Stimulated activated CD4-positive, alpha-beta T cell treated with anti-CD3 and anti-CD28 coated beads, Interleukin-4, amount 100 ng/mL, for 4 hours (primary cell): ENCODE results near the gene YPEL1.

Experiments
- DNase-seq, 2 experiments: peaks; one replicate each; pipeline ENCODE4 v3.0.0-alpha.2; 2020

The YPEL1 gene

GRCh38 chr22:21735200-21736083 is at the start of gene YPEL1:
TSS of gene YPEL1 (minus strand) at chr22:21735794. CDS start at chr22:21710744, 25,050 bp downstream.
- DNase-seq, result peak; percentile 93 to 94

- DNase-seq, result no peak
Measured at GRCh38 chr22:21780259-21780658, 44.7 kb upstream of the YPEL1 start.

DNA sequence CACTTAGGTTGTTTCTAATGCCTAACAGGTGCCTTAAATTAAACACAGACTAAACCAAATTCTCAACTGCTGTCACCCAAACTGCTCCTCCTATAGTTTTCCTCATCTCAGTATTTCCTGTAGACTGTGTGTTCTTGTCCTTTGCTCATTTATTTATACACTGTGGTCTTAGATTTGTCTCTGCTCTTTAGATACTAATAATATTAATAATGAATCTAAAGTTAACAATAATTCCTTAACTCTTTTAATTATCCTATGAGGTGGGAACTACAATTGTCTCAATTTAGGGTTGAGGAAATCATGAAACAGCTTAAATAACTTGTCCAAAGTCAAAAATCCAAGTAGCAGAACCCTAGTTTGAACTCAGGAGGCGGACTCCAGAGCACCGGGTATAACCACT is 43.9 kb upstream of the YPEL1 start:
- DNase-seq, result no peak

GRCh38 chr22:21778705-21779363 is 43.2 kb upstream of the YPEL1 start:
- DNase-seq, result no peak

GRCh38 chr22:21771631-21771976 is 36.0 kb upstream of the YPEL1 start:
- no peak for DNase-seq

GRCh38 chr22:21768435-21768834 is 32.8 kb upstream of the YPEL1 start:
- no peak for DNase-seq

DNA sequence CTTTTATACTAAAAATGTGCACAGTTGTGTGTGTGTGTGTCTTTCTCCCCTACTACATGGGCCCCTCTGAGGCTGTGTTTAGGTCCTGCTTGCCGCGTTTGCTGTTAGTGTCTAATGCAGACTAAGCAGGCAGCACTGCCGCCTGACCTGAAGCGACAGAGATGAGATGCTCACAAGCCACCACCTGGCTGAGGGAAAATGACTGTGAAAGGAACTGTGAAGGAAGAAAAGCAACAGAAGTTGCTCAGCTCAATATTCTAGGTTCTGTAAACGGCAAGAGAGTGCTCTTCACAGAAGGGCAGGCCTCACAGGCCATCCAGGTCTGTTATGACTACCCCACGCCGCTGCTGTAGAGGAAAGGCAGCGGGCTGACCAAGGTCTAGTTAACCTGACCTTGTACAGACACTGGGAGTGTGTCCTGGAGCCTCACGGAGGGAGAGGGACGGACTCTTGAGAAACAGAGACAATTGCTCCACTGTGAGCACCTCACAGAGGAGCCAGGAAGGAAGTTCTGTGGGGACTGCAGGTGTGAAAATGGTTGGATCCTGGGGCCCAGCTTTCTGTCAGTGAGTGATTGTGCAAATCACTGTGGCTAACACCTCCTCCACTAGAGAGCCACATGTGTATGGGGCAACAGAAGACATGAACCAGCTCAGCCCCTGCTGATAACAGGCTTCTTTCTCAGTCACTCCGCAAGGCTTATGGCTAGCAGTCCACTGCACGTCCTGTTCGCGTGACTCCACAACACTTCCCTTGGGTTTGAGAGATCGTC is 31.3 kb upstream of the YPEL1 start:
- DNase-seq, result peak in 1 of 2 experiments; percentile 32

DNA sequence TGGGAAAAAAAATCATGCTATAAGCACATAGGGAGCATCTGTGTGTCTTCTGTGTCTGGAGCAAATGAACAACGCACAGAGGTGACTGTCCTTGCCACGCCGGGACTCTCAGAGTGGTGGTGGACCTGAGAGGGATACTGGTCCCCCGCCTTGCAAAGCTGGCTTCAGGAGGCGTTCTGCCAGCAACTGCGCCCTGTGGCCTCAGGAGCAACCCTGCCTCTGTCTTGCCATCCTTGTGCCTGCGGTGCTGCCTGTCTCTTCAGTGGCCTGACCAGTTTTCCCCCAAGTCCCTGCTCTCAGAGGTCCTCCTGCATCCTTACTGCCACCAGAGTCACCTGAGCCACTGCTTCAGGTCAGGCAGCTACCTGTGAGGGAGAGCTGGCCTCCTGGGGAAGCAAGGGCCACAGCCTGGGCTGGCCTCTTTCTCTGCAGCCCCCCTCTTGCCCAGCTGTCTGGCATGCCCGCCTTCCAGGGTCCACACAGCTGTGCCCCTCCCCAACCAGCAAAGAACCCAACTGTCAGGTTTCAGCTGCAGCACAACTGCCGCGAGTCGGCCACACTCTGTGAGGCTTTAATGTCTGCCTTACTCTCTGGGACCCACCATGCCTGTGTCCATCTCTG is 30.4 kb upstream of the YPEL1 start:
- no peak for DNase-seq

DNA sequence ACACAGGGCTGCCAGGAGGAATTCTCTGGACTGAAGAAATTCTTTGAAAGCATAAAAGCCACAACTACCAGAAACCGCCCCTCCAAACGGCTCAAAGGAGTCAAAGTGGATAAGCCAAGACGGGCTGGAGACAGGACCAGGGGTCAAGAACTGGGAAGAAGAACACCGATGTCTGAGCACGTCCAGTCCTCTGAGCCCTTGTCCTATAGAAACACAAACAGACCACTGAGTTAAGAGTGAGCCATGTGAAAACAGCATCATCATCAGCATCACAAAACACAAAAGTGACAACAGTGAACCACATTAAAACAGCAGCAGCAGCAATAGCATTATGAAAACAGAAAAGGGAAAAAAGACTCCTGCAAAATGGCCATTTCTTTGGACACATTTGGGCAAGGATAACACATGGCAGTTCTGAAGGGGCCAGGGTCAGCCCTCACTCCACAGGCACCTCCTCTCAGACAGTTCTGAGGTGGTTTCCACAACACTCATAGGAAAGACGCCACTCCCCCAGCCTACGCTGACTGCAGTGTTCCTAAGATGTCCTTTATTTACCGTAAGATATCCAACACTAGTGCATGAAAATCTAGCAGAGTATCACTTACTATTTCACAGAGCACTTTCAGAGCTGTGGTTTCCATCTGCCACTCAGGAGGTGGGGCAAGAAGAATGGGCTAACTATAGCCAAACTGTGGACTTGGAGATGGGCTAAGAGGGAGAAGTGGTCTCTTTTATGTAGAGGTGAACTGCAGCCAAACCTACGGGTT is 28.6 kb upstream of the YPEL1 start:
- no peak for DNase-seq

GRCh38 chr22:21762712-21763581 is 27.4 kb upstream of the YPEL1 start:
- peak; percentile 18 to 49 for DNase-seq

GRCh38 chr22:21761994-21762680 is 26.5 kb upstream of the YPEL1 start:
- DNase-seq, result no peak

DNA sequence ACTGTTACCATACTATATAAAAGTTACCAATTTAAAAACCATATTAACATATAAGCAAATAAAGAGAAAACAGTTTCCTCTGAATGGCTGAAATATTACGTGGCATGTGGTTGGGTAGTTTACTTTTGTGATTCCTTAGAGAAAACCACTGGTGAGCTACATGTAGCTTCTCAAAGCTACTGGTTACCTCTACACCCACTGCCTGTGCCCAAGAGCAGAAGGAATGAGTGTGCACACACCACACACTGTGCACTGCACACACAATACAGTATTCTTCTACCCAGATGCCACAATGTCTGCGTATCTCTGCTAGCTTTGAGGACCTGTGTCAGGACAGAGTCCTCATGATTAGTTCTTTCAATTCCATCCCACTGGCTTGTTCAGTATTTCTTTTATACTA is 25.5 kb upstream of the YPEL1 start:
- no peak for DNase-seq

- no peak for DNase-seq
Measured at GRCh38 chr22:21760640-21761039, 25.0 kb upstream of the YPEL1 start.

- DNase-seq, result no peak
Measured at GRCh38 chr22:21759646-21760376, 24.2 kb upstream of the YPEL1 start.

GRCh38 chr22:21759093-21759492 is 23.5 kb upstream of the YPEL1 start:
- no peak for DNase-seq

GRCh38 chr22:21758091-21758864 is 22.7 kb upstream of the YPEL1 start:
- DNase-seq, result no peak

DNA sequence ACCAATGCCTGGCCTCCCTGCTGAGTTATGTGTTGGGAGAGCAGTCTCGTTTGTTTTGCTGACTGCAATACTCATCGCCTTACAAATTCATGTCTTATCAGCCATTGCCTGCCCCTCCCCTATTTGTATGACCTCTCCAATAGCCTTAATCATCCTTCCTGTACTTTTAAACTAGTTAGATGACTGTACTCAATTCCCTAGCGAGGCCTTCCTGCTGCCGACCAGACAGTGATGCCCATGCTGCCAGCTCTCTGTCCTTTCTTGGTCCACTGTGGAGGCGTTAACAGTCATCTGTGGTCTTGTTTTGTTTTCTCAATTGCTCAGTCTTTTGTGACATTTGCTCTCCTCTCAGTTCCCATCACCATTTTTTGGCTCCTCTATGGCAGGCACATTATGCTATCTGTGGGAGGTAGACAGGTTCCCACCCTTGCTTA is 20.3 kb upstream of the YPEL1 start:
- no peak for DNase-seq

- DNase-seq, result no peak
Measured at GRCh38 chr22:21754523-21754922, 18.9 kb upstream of the YPEL1 start.
